ENCODE results near the gene UBR2.
A peak's percentile ranks its signal among the peaks of the same experiment; 100 is the strongest.
"Not testable (repeated sequence)": the region's sequence is repeated elsewhere in the genome, so short reads cannot be mapped to it uniquely, and the experiment has no call there.

The UBR2 gene

GRCh38 chr6:42693725-42694323, 130.0 kb downstream of the UBR2 start:
- no peak for DNase-seq

GRCh38 chr6:42694586-42694985, 130.8 kb downstream of the UBR2 start:
- no peak for DNase-seq

GRCh38 chr6:42696526-42697267, 132.9 kb downstream of the UBR2 start:
- DNase-seq, result no peak

- no peak for DNase-seq
These were observed 133.4 kb downstream of the UBR2 start for GRCh38 chr6:42697268-42697655.

- no peak for DNase-seq
These were observed 134.4 kb downstream of the UBR2 start for GRCh38 chr6:42698217-42698616.

- no peak for DNase-seq
These were observed 138.4 kb downstream of the UBR2 start for GRCh38 chr6:42702200-42702599.

GRCh38 chr6:42702786-42703185, 139.0 kb downstream of the UBR2 start:
- not testable (repeated sequence) for DNase-seq

GRCh38 chr6:42704251-42704936, 140.6 kb downstream of the UBR2 start:
- no peak for DNase-seq

- DNase-seq, result no peak
These were observed 141.1 kb downstream of the UBR2 start for GRCh38 chr6:42704937-42705374.

GRCh38 chr6:42707595-42707994, 143.8 kb downstream of the UBR2 start:
- DNase-seq, result no peak

- DNase-seq, result no peak
These were observed 144.3 kb downstream of the UBR2 start for GRCh38 chr6:42708096-42708495.

- no peak for DNase-seq
These were observed 146.0 kb downstream of the UBR2 start for GRCh38 chr6:42709871-42710270.

- no peak for DNase-seq
These were observed 146.5 kb downstream of the UBR2 start for GRCh38 chr6:42710316-42710715.

GRCh38 chr6:42711930-42712329, 148.1 kb downstream of the UBR2 start:
- DNase-seq, result no peak

GRCh38 chr6:42714098-42714761, 150.4 kb downstream of the UBR2 start:
- DNase-seq, result no peak

- DNase-seq, result no peak
These were observed 152.0 kb downstream of the UBR2 start for GRCh38 chr6:42715871-42716270.

GRCh38 chr6:42720739-42721138, 156.9 kb downstream of the UBR2 start:
- DNase-seq, result no peak

GRCh38 chr6:42722497-42722896, 158.7 kb downstream of the UBR2 start, which contains the start of gene PRPH2:
Gene PRPH2, minus strand, starts transcription at chr6:42722597. Its CDS starts 263 bp downstream, at chr6:42722334.
- DNase-seq, result no peak

GRCh38 chr6:42724825-42725224, 161.0 kb downstream of the UBR2 start:
- DNase-seq, result no peak

GRCh38 chr6:42726026-42726425, 162.2 kb downstream of the UBR2 start:
- DNase-seq, result no peak

- DNase-seq, result peak; percentile 50 to 53
These were observed 162.8 kb downstream of the UBR2 start for GRCh38 chr6:42726485-42727086.

GRCh38 chr6:42727087-42727611, 163.3 kb downstream of the UBR2 start:
- peak in 1 of 2 donors; percentile 13 for DNase-seq

GRCh38 chr6:42727627-42728026, 163.8 kb downstream of the UBR2 start:
- DNase-seq, result no peak
